HEK293T (cell line): ENCODE data around the gene SKAP2.
A peak's percentile ranks its signal among the peaks of the same experiment; 100 is the strongest.

ENCODE experiments used
- CTCF ChIA-PET: fragments of 350-600 bp; formaldehyde crosslinking; extraction: SDS; loops from one replicate; lab custom pipeline; 2021; ENCODE audit warnings: antibody characterized with exemption, inconsistent platforms; lab: Yijun Ruan, JAX
- POLR2A ChIA-PET: fragments of 350-600 bp; formaldehyde crosslinking; extraction: SDS; loops from one replicate; lab custom pipeline; 2020; ENCODE audit warnings: antibody characterized with exemption, inconsistent platforms; lab: Yijun Ruan, JAX
- DNase-seq: peaks from one replicate; pipeline ENCODE4 v3.0.0; 2012; ENCODE audit warnings: mixed read lengths; ENCODE audit errors: extremely low spot score
- ARNT ChIP-seq: fragments of 450-650 bp; IDR thresholded peaks from 2 replicates; pipeline ENCODE4 v1.6.1; 2017; ENCODE audit warnings: mild to moderate bottlenecking
- BHLHE40 ChIP-seq: fragments of 450-650 bp; IDR thresholded peaks from 2 replicates; pipeline ENCODE4 v1.6.1; 2016; ENCODE audit warnings: mild to moderate bottlenecking, moderate library complexity, borderline replicate concordance
- CTBP1 ChIP-seq: fragments of 450-650 bp; IDR thresholded peaks from 2 replicates; pipeline ENCODE4 v1.6.1; 2016; ENCODE audit warnings: borderline replicate concordance
- ELF4 ChIP-seq: fragments of 450-650 bp; IDR thresholded peaks from 2 replicates; pipeline ENCODE4 v1.6.1; 2017; ENCODE audit warnings: antibody characterized with exemption
- FOXA1 ChIP-seq: fragments of 450-650 bp; IDR thresholded peaks from 2 replicates; pipeline ENCODE4 v1.6.1; 2016; ENCODE audit warnings: mild to moderate bottlenecking
- FOXK2 ChIP-seq: fragments of 450-650 bp; IDR thresholded peaks from 2 replicates; pipeline ENCODE4 v1.6.1; 2016; ENCODE audit warnings: mild to moderate bottlenecking
- FOXM1 ChIP-seq: fragments of 450-650 bp; IDR thresholded peaks from 2 replicates; pipeline ENCODE4 v1.6.1; 2017; ENCODE audit warnings: mild to moderate bottlenecking, borderline replicate concordance
- HDGF ChIP-seq: fragments of 450-650 bp; IDR thresholded peaks from 2 replicates; pipeline ENCODE4 v1.6.1; 2017; ENCODE audit warnings: antibody characterized with exemption, borderline replicate concordance
- L3MBTL2 ChIP-seq: fragments of 450-650 bp; conservative IDR thresholded peaks from 2 replicates; pipeline ENCODE4 v1.6.1; 2016; ENCODE audit warnings: mild to moderate bottlenecking
- LEF1 ChIP-seq: fragments of 450-650 bp; IDR thresholded peaks from 2 replicates; pipeline ENCODE4 v1.6.1; 2017; ENCODE audit warnings: mild to moderate bottlenecking, borderline replicate concordance
- NFRKB ChIP-seq: fragments of 450-650 bp; IDR thresholded peaks from 2 replicates; pipeline ENCODE4 v1.6.1; 2016; ENCODE audit warnings: mild to moderate bottlenecking, moderate library complexity
- SP1 ChIP-seq: fragments of 450-650 bp; IDR thresholded peaks from 2 replicates; pipeline ENCODE4 v1.6.1; 2017
- SUZ12 ChIP-seq: fragments of 450-650 bp; IDR thresholded peaks from 2 replicates; pipeline ENCODE4 v1.6.1; 2016; ENCODE audit warnings: mild to moderate bottlenecking
- TARDBP ChIP-seq: fragments of 450-650 bp; IDR thresholded peaks from 2 replicates; pipeline ENCODE4 v1.6.1; 2016
- ZNF384 ChIP-seq: fragments of 450-650 bp; IDR thresholded peaks from 2 replicates; pipeline ENCODE4 v1.6.1; 2016
- TF ChIP-seq, protein P1 (sequence below): fragments of 450-650 bp; IDR thresholded peaks from 2 replicates; pipeline ENCODE4 v1.6.1; 2016

The SKAP2 gene, protein sequence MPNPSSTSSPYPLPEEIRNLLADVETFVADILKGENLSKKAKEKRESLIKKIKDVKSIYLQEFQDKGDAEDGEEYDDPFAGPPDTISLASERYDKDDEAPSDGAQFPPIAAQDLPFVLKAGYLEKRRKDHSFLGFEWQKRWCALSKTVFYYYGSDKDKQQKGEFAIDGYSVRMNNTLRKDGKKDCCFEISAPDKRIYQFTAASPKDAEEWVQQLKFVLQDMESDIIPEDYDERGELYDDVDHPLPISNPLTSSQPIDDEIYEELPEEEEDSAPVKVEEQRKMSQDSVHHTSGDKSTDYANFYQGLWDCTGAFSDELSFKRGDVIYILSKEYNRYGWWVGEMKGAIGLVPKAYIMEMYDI

DNA sequence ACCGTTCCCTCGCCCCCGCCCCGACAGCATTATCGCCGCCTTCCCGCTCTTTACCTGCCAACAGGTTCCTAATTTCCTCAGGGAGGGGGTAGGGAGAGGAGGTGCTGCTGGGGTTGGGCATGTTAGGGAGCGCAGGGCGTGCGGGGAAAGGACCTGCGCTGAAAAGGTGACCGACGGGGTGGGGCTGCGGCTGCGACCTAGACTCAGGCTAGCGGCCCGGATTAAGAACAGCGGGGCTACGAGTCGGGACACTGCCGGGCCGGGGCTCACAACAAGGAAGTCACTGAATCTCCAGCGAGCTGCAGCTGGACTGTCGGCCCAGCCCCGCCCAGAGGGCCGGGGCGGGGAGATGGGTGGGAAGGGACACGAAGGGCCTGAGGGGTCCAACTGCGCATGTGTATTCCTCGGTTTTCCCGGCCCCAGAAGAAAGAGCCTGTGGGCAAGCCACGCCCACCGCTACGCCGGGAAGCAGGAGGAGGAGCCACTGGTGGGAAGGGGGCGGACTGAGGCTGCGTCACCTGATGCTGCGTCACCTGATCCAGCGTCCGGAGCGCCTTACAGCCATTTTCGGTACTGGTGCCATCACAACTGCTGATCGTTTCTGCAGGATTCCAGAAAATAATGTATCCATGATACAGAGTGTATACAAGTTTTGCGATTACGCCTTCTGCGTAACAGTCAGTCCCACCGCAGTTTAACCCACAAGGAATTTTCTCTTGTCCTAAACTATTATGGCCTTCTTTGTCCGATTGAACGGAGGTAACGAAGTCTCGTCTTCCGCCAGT, at the start of gene SKAP2:
SKAP2 (minus strand) TSS at position 282 of the 785 bp plus-strand sequence; CDS start at position 121, 161 bp downstream.
- ChIA-PET POLR2A (interaction anchor here (0.6 to 2.7 kb wide), 9 partner anchors 9 to 296 kb away, joined by 3 to 14 read pairs (median 3); partner anchors contain the start of gene HOXA1), CTCF (no interaction called here)
- no peak for TF ChIP-seq ARNT
- no peak for TF ChIP-seq TARDBP
- peak; percentile 88 for TF ChIP-seq L3MBTL2
- TF ChIP-seq NFRKB = no peak
- TF ChIP-seq, protein P1, sequence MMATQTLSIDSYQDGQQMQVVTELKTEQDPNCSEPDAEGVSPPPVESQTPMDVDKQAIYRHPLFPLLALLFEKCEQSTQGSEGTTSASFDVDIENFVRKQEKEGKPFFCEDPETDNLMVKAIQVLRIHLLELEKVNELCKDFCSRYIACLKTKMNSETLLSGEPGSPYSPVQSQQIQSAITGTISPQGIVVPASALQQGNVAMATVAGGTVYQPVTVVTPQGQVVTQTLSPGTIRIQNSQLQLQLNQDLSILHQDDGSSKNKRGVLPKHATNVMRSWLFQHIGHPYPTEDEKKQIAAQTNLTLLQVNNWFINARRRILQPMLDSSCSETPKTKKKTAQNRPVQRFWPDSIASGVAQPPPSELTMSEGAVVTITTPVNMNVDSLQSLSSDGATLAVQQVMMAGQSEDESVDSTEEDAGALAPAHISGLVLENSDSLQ = peak; percentile 10; the same call in 1 of the 2 replicates
- TF ChIP-seq ZNF384 = no peak
- TF ChIP-seq HDGF = 0 out of 2 replicates have a peak, but pooled peaks have one; percentile 56
- peak; percentile 97 for DNase-seq

DNA sequence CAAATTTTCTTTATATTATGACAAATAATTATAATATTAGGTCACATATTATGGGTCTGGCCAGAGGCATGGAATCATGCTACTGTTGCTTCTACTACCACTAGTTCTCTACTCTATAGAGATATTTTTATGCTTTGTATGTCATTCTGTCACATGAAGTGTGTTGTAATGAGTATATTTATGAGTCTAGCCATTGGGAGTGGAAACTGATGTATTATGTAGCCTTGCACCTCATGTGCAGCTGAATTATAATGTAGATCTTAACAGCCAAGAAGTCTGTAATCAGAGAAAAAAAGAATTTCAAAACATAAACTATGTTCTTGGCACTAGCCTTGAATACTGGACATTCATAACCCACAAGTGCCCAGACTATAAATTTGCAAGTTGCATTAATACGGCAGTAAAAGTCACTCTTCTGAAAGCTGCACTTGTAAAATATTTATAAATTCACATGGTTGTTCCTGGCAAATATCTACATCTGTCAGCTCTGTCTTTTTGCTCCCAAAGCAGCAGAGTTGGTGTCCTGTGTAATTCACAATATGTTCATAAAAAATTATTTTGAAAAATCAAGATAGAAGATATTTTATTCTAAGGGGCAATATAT, 48.6 kb upstream of the SKAP2 start:
- ChIA-PET POLR2A (no interaction called here), CTCF (no interaction called here)
- no peak for DNase-seq
- TF ChIP-seq, protein P1 = peak; percentile 61; the same call in 1 of the 2 replicates
- TF ChIP-seq ELF4 = no peak

DNA sequence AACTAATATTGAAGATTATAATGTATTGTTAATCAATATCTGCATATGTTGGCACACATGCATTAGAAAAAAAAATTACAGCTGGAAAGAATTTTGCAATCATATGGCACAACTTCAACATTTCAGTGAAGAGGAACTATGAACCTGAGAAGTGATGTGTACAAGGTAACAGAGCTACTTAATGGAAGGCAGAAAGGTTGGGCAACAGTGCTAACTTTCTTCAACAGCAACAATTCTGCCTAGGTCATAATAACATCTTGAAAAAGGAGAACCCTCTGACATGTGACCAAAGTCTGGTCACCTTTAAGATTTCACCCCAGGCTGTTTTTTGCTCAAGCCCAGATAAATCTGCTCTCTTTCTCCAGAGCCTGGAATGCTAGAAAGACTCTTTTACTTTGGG, 47.9 kb upstream of the SKAP2 start:
- no peak for DNase-seq
- CTCF ChIA-PET = no interaction called here
- POLR2A ChIA-PET = no interaction called here
- TF ChIP-seq, protein P1 = no peak
- no peak for TF ChIP-seq BHLHE40
- no peak for TF ChIP-seq NFRKB
- TF ChIP-seq SUZ12 = no peak
- no peak for TF ChIP-seq ARNT
- no peak for TF ChIP-seq FOXA1

DNA sequence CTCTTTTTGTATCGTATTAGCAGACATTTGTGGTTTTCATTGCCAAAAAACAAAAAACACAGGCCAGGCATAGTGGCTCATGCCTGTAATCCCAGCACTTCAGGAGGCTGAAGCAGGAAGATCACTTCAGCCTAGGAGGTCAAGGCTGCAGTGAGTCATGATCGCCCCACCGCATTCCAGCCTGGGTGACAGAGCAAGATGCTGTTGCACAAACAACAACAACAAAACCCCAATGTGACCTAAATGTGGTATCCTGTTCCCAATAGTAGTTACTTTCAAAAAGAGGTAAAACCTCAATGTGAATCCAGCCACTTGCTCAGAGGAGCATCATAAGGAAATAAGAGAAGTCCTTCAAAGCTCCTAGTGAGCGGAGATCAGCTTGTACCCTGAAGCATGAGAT, 45.8 kb upstream of the SKAP2 start:
- TF ChIP-seq TARDBP = no peak
- no peak for TF ChIP-seq SUZ12
- TF ChIP-seq L3MBTL2 = no peak
- no peak for TF ChIP-seq FOXM1
- TF ChIP-seq CTBP1 = no peak
- TF ChIP-seq, protein P1 = no peak
- TF ChIP-seq ZNF384 = no peak
- no peak for TF ChIP-seq FOXA1
- TF ChIP-seq BHLHE40 = no peak
- no peak for TF ChIP-seq SP1
- TF ChIP-seq ELF4 = no peak
- no peak for TF ChIP-seq NFRKB
- no peak for TF ChIP-seq HDGF
- TF ChIP-seq ARNT = no peak
- no peak for TF ChIP-seq LEF1
- no peak for TF ChIP-seq FOXK2
- CTCF ChIA-PET = no interaction called here
- POLR2A ChIA-PET = interaction anchor here (1.0 kb wide), 1 partner anchor 44 kb away, joined by 3 read pairs; no protein-coding TSS in a partner anchor
- DNase-seq = no peak

DNA sequence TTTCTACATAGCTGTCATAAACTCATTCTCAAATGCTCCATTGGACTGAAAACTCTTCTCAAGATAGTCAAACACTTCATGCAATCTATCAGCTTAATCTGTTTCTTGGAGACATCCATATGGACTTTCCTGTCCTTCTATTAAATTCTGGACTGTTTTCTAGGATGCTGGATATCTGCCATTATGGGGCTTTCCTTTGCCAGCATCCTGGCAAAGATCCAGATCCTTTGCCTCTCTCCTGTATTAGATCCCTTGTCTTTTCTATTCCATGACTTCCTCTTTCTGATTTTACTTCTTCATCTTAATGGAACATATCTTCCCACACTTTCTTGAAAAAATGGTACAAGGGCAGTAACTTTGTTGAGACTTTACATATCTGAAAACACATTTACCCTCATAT, 35.9 kb upstream of the SKAP2 start:
- POLR2A ChIA-PET = no interaction called here
- DNase-seq = no peak
- TF ChIP-seq CTBP1 = no peak
- CTCF ChIA-PET = no interaction called here

DNA sequence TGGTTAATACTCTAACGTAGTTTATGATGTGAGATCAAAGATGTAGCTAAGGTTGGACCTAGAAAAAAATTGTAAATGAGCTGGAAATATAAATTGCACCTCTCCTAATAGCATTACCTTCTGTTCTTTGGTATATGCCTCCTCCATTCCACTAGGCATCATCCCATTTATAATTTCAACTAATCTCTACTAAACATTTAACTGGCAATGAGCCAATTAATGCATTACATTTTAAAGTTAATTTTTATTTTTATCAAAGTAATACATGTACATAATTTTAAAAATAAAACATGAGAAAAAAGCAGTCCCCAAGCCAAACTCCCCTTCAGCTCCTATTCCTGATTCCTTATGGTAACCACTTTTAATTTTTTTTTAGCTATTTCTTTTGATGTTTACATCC, 35.1 kb upstream of the SKAP2 start:
- TF ChIP-seq FOXM1 (no peak), HDGF (no peak), FOXA1 (no peak), NFRKB (no peak), TARDBP (no peak), LEF1 (no peak)
- TF ChIP-seq, protein P1 = no peak
- DNase-seq = no peak
- CTCF ChIA-PET = no interaction called here
- POLR2A ChIA-PET = no interaction called here
